ENCODE results near the gene CD84. TPM values are rescaled to one million over a fixed set of nuclear protein-coding genes. Genes with fewer than 3 reads are reported as not detected.
"Not testable (repeated sequence)": the region's sequence is repeated elsewhere in the genome, so short reads cannot be mapped to it uniquely, and the experiment has no call there.

Gene CD84
- total RNA-seq, 1 donor from 2014 or later = 8.1 TPM

GRCh38 chr1:160539684-160539989 is 39.7 kb downstream of the CD84 start:
- no peak overlapping the region for H3K27ac ChIP-seq
- no peaks in the 10 kb centered on the region for H3K27me3 ChIP-seq
- TF ChIP-seq CTCF (IDR thresholded peaks at IDR 0.05) (no peak), POLR2AphosphoS5 (IDR thresholded peaks at IDR 0.05; ENCODE audit: insufficient read depth in 1 of 2, low read depth in 1 of 2) (no peak), POLR2A (IDR thresholded peaks at IDR 0.05) (no peak)
- no peak overlapping the region for H3K4me3 ChIP-seq
- intact Hi-C loops (cut with DNase I) = no loop called here
- H3K9me3 ChIP-seq = no peaks in the 10 kb centered on the region
- no peaks in the 10 kb centered on the region for H3K36me3 ChIP-seq
- no peak for DNase-seq (ENCODE audit: extremely low spot score in 2 of 2)
- H3K4me1 ChIP-seq = no peaks in the 10 kb centered on the region

GRCh38 chr1:160538985-160539651 is 40.2 kb downstream of the CD84 start:
- TF ChIP-seq POLR2AphosphoS5 (IDR thresholded peaks at IDR 0.05; ENCODE audit: insufficient read depth in 1 of 2, low read depth in 1 of 2) (no peak), POLR2A (IDR thresholded peaks at IDR 0.05) (no peak), CTCF (IDR thresholded peaks at IDR 0.05) (no peak)
- no peak for DNase-seq (ENCODE audit: extremely low spot score in 2 of 2)
- Histone ChIP-seq H3K27ac (no peak overlapping the region), H3K4me3 (no peak overlapping the region), H3K36me3 (no peaks in the 10 kb centered on the region), H3K4me1 (no peaks in the 10 kb centered on the region), H3K27me3 (no peaks in the 10 kb centered on the region), H3K9me3 (no peaks in the 10 kb centered on the region)
- intact Hi-C loops (cut with DNase I) = no loop called here

- H3K9me3 ChIP-seq = no peaks in the 10 kb centered on the region
- TF ChIP-seq POLR2A (IDR thresholded peaks at IDR 0.05) (no peak), POLR2AphosphoS5 (IDR thresholded peaks at IDR 0.05; ENCODE audit: insufficient read depth in 1 of 2, low read depth in 1 of 2) (no peak), CTCF (IDR thresholded peaks at IDR 0.05) (no peak)
- H3K4me1 ChIP-seq = no peaks in the 10 kb centered on the region
- H3K27me3 ChIP-seq = no peaks in the 10 kb centered on the region
- no peak for DNase-seq (ENCODE audit: extremely low spot score in 2 of 2)
- intact Hi-C loops (cut with DNase I) = no loop called here
- no peak overlapping the region for H3K4me3 ChIP-seq
- H3K27ac ChIP-seq = no peak overlapping the region
- no peaks in the 10 kb centered on the region for H3K36me3 ChIP-seq
Observed at GRCh38 chr1:160537714-160538665, 41.3 kb downstream of the CD84 start.

- Histone ChIP-seq H3K4me3 (no peak overlapping the region), H3K27me3 (no peaks in the 10 kb centered on the region), H3K27ac (no peak overlapping the region), H3K4me1 (no peaks in the 10 kb centered on the region), H3K36me3 (no peaks in the 10 kb centered on the region), H3K9me3 (no peaks in the 10 kb centered on the region)
- DNase-seq (ENCODE audit: extremely low spot score in 2 of 2) = no peak
- intact Hi-C loops (cut with DNase I) = no loop called here
- TF ChIP-seq POLR2A (IDR thresholded peaks at IDR 0.05) (no peak), POLR2AphosphoS5 (IDR thresholded peaks at IDR 0.05; ENCODE audit: insufficient read depth in 1 of 2, low read depth in 1 of 2) (no peak), CTCF (IDR thresholded peaks at IDR 0.05) (no peak)
Observed at GRCh38 chr1:160534823-160535605, 44.3 kb downstream of the CD84 start.

- H3K4me3 ChIP-seq; H3K9me3 ChIP-seq; H3K36me3 ChIP-seq; H3K27ac ChIP-seq; DNase-seq (ENCODE audit: extremely low spot score in 2 of 2); intact Hi-C loops (cut with DNase I); H3K27me3 ChIP-seq; H3K4me1 ChIP-seq: not testable (repeated sequence)
Observed at GRCh38 chr1:160532557-160532813, 46.8 kb downstream of the CD84 start.

GRCh38 chr1:160531809-160532556 is 47.3 kb downstream of the CD84 start:
- H3K9me3 ChIP-seq; DNase-seq (ENCODE audit: extremely low spot score in 2 of 2); H3K27ac ChIP-seq; H3K4me3 ChIP-seq; H3K27me3 ChIP-seq; intact Hi-C loops (cut with DNase I); H3K36me3 ChIP-seq; H3K4me1 ChIP-seq: not testable (repeated sequence)

- H3K36me3 ChIP-seq; H3K4me1 ChIP-seq; H3K27me3 ChIP-seq; H3K27ac ChIP-seq; H3K9me3 ChIP-seq; H3K4me3 ChIP-seq; DNase-seq (ENCODE audit: extremely low spot score in 2 of 2); intact Hi-C loops (cut with DNase I): not testable (repeated sequence)
Observed at GRCh38 chr1:160529401-160529952, 49.8 kb downstream of the CD84 start.
